HFF-Myc (cell line): ENCODE data around the gene PRDM16.

Experiments used
- DNase-seq: peaks from one replicate; pipeline ENCODE4 v3.0.0-alpha.2; 2011; ENCODE audit warnings: low read depth; ENCODE audit errors: extremely low read depth
- H3K4me3 ChIP-seq: replicated peaks from 2 replicates; pipeline ENCODE4 v1.5.1; 2011; ENCODE audit warnings: low read depth, mild to moderate bottlenecking, control low read depth, low read length
- TF ChIP-seq, protein P1 (sequence below): IDR thresholded peaks from 2 replicates; pipeline ENCODE4 v1.5.1; 2012; ENCODE audit warnings: mild to moderate bottlenecking, low read depth, low read length, control low read depth; ENCODE audit errors: missing control alignments

The PRDM16 gene

DNA sequence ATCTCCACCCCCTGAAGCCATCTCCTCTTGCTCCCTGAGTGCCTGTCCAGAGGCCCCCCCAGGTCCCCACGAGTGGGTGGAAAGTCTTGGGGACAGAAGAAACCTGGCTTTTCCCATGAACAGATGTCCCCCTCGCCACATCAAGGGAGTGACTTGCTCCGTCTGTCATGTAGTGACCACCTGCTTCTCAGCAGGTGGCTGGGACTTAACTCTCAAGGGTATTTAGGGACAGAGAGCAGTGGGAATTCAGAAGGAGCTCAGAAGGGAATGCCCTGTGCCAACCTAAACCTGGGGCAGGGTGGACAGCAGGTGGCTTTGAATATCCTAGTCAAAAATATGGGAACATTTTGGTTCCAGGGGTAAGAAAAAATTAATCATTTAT, 139.8 kb downstream of the PRDM16 start:
- no peak for DNase-seq

DNA sequence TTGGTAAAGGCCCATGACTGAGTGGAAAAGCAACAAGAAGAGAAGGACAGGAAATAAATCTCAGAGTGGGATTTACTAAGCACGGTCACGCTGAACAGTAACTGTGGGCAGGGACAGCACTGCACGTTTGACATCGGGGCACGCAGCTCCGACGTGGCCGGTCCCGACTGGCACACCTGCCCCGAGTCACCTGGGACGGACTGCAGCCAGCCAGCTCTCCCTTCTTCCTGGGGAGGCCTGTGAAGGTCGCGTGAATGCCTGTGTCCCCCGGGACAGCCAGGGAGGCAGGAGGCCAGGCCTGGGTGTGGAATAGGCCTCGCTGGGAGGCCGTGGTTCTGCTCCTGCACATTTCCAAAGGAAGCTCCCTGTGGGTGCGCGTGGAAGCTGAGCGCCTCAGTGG, 140.2 kb downstream of the PRDM16 start:
- no peak overlapping the region for H3K4me3 ChIP-seq
- DNase-seq, result no peak
- TF ChIP-seq, protein P1, sequence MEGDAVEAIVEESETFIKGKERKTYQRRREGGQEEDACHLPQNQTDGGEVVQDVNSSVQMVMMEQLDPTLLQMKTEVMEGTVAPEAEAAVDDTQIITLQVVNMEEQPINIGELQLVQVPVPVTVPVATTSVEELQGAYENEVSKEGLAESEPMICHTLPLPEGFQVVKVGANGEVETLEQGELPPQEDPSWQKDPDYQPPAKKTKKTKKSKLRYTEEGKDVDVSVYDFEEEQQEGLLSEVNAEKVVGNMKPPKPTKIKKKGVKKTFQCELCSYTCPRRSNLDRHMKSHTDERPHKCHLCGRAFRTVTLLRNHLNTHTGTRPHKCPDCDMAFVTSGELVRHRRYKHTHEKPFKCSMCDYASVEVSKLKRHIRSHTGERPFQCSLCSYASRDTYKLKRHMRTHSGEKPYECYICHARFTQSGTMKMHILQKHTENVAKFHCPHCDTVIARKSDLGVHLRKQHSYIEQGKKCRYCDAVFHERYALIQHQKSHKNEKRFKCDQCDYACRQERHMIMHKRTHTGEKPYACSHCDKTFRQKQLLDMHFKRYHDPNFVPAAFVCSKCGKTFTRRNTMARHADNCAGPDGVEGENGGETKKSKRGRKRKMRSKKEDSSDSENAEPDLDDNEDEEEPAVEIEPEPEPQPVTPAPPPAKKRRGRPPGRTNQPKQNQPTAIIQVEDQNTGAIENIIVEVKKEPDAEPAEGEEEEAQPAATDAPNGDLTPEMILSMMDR, result no peak

More for the DNA sequence above, 139.8 kb downstream of the PRDM16 start:
- H3K4me3 ChIP-seq, result no peak overlapping the region
- TF ChIP-seq, protein P1, result no peak

DNA sequence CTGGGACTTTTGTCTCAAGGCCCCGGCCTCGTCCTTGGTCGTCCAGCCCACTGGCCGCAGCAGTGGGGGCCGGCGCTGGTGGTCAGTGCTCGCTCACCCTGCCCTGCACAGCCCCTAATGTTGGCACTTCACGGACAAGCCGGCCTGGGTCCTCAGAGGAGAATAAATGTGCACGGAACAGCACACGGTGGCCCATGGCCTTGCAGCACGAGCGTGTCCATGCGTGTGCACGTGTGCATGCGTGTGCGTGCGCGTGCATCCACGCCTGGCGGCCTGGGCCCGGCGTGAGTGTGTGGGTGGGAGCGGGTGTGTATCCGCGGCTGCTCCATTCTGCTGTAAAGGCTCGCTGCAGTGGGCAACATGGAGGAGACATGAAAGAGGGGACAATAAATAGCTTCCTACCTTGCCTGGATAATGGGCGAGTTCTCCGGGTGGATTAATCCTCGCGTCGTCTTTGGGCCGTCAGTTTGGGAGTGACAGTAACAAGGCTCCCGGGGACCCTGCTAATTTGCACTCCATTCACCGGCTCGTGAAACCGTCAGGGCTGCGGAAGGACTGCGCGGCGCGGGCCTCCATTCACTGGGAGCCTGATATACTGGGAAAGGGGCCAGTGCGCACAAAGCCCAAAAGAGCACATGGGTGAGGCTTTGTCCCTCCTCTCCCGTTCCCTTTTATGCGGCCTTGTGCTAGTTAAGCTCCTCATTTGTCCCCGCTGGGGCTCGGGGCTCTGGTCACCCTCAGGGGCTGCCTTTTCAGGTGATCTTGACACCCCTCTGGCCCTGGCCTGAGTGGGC, 142.8 kb downstream of the PRDM16 start:
- TF ChIP-seq, protein P1, result no peak
- DNase-seq, result no peak
- H3K4me3 ChIP-seq, result no peak overlapping the region

DNA sequence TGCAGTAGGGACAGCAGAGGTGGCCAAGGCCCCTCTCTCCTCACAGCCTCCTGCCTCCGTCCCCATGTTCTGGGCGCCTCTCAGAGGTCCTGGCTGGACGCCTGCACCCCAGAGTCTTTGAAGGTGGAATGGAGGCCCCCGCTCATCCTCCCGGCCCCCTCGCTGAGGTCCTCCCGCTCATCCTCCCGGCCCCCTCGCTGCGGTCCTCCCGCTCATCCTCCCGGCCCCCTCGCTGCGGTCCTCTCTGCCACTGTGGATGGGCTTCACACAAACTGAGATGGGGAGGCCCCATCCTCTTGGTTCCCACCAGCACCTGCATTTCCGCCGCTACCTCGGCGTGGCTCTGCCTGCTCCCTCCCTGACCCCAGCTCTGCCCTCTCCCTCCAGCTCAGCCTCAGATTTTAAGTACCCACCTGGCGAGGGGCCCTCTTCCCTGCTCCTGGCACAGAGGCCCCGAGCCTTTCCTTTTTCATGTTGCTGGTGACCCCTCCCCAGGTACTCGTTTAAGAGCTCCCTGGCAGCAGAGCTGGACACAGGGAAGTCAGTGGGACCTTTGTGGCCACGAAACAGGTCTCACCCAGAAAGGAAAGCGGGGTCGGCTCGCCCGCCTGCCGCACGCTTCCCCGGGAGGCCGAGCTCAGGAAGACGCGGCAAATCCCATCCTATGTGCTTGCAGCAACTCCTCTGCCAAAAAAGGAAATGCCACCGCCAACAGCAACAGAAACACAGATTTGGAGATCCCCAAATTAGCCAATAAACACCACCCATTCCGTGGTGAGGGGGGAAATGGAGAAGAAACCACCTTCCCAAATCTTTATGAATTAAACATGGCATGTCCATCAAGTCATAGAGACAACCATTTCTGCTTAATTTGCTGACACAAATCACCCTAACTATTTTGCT, 143.7 kb downstream of the PRDM16 start:
- DNase-seq, result no peak
- TF ChIP-seq, protein P1, result no peak
- no peak overlapping the region for H3K4me3 ChIP-seq

DNA sequence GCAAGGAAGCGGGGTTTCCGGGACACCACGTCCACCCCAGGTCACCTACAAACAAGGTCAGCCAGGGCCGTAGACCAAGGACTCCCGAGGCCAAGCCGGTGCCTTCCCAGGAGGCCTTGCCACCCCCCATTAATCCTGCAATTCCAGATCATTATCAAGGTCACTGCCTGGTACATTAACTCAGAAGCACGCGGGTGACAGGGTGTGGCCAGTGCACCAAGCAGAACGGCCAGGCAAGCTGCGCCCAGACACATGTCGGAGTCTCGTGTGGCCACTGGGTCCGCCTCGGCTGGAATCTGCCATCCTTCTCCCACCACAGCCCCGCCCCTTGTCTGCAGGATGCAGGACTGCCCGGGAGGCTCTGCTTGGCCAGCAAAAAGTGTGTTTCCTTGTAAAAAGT, 144.7 kb downstream of the PRDM16 start:
- TF ChIP-seq, protein P1, result no peak
- no peak for DNase-seq
- no peak overlapping the region for H3K4me3 ChIP-seq

DNA sequence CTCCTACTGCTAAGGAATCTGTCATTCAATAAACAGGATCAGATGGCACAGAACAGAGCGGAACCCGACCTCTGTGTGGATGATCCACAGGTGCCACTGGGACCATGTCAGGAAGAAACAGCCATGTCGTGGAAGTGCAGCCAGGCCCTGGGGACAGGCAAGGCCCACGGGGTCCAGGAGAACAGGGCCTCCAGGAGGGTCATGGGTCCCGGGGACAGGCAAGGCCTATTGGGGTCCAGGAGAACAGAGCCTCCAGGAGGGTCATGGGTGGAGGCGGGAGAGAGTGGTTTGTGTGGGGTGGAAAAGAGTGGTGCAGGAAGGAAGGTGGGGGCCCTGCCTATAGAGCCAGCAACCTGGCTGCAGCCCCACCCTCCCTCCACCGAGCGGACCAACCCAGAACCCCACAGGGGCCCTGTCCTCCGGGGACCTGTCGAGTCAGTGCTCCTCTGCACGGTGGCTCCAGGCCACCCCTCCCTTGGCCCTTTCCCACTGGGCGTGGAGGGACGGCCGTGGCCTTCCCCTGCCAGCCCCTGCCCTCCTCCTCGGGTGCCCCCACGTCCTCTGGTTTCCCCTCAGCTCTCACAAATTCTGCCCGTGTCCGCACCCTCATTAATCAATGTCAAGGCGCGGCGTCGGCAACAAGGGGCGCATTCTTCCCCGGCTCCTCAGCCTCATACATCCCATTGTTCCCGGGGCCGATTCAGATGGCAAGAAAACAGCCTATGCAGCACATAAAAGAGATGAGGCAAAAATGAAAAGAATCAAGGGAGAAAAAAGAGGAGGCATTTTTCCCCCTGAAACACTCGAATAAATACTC, 146.4 kb downstream of the PRDM16 start:
- no peak overlapping the region for H3K4me3 ChIP-seq
- DNase-seq, result no peak
- TF ChIP-seq, protein P1, result no peak
